Measurements from ENCODE around the gene SAP30BP. TPM values are rescaled to one million over a fixed set of nuclear protein-coding genes. Genes with fewer than 3 reads are reported as not detected.

The SAP30BP gene
- total RNA-seq, 1 donor from 2014 or later = 101 TPM

Other genes with a start within 250 kb of the SAP30BP start
- gene TMEM94, start 210.7 kb upstream of the SAP30BP start, total RNA-seq = 71.1 and 79.3 TPM in 2 replicates
- 2.2 and 2.3 TPM in 2 replicates for gene CASKIN2, start 151.8 kb upstream of the SAP30BP start, total RNA-seq
- gene TSEN54, start 150.8 kb upstream of the SAP30BP start, total RNA-seq = 74.6 and 78.2 TPM in 2 replicates
- gene LLGL2, start 141.6 kb upstream of the SAP30BP start, total RNA-seq = 12.1 and 13.5 TPM in 2 replicates
- 33.9 and 34.8 TPM in 2 replicates for gene MYO15B, start 79.5 kb upstream of the SAP30BP start, total RNA-seq
- 0.09 and 0.16 TPM in 2 replicates for gene SMIM5, start 33.9 kb upstream of the SAP30BP start, total RNA-seq
- 30.8 and 33.3 TPM in 2 replicates for gene RECQL5, start 184 bp upstream of the SAP30BP start, total RNA-seq
- gene ITGB4, start 54.1 kb downstream of the SAP30BP start, total RNA-seq = 1.3 and 2.0 TPM in 2 replicates
- gene GALK1, start 97.9 kb downstream of the SAP30BP start, total RNA-seq = 55.4 and 63.7 TPM in 2 replicates
- gene UNK, start 117.5 kb downstream of the SAP30BP start, total RNA-seq = 26.8 and 30.1 TPM in 2 replicates
- 165 and 175 TPM in 2 replicates for gene UNC13D, start 177.1 kb downstream of the SAP30BP start, total RNA-seq
- 79.3 and 80.7 TPM in 2 replicates for gene WBP2, start 188.0 kb downstream of the SAP30BP start, total RNA-seq
- gene TRIM47, start 211.2 kb downstream of the SAP30BP start, total RNA-seq = 22.5 and 24.5 TPM in 2 replicates
- 42.8 and 45.6 TPM in 2 replicates for gene TRIM65, start 229.6 kb downstream of the SAP30BP start, total RNA-seq
- 127 and 139 TPM in 2 replicates for gene MRPL38, start 237.5 kb downstream of the SAP30BP start, total RNA-seq